Activated CD4-positive, alpha-beta memory T cell treated with anti-CD3 and anti-CD28 coated beads for 36 hours (primary cell): Measurements from ENCODE around the gene EHD4. TPM values are rescaled to one million over a fixed set of nuclear protein-coding genes. Genes with fewer than 3 reads are reported as not detected.

ENCODE experiments used
- CTCF ChIA-PET: fragments of 350-600 bp; sonication (Branson Sonifier 250); formaldehyde crosslinking; loops from one replicate; lab custom pipeline; 2021; ENCODE audit warnings: antibody characterized with exemption, inconsistent platforms; lab: Charles Lee
- POLR2A ChIA-PET: fragments of 350-600 bp; sonication (Branson Sonifier 250); formaldehyde crosslinking; loops from one replicate; lab custom pipeline; 2021; ENCODE audit warnings: antibody characterized with exemption; lab: Charles Lee
- DNase-seq: peaks from one replicate; pipeline ENCODE4 v3.0.0-alpha.2; 2020
- H3K27ac Mint-ChIP-seq: one replicate; pipeline ENCODE4 v1.8.0; 2021; ENCODE audit warnings: mixed read lengths
- H3K27me3 Mint-ChIP-seq: one replicate; pipeline ENCODE4 v1.8.0; 2021; ENCODE audit warnings: mixed read lengths
- H3K36me3 Mint-ChIP-seq: one replicate; pipeline ENCODE4 v1.8.0; 2021; ENCODE audit warnings: mixed read lengths
- H3K4me1 Mint-ChIP-seq: one replicate; pipeline ENCODE4 v1.8.0; 2021; ENCODE audit warnings: low read depth, mixed read lengths
- H3K4me3 Mint-ChIP-seq: one replicate; pipeline ENCODE4 v1.8.0; 2021; ENCODE audit warnings: mild to moderate bottlenecking, mixed read lengths
- H3K9me3 Mint-ChIP-seq: one replicate; pipeline ENCODE4 v1.8.0; 2021; ENCODE audit warnings: mixed read lengths
- intact Hi-C: fragments of 100-400 bp; cut with micrococcal nuclease; formaldehyde crosslinking; loops from one replicate; pipeline ENCODE4 v1.15.1; 2023
- total RNA-seq, 2 experiments: library from RNA; stranded (reverse); gene quantifications; one replicate each; pipeline ENCODE4 v1.2.3, GENCODE V29; 2021

EHD4 gene
- total RNA-seq, 2 experiments from 2014 or later, result 43.6 to 45.0 TPM

DNA sequence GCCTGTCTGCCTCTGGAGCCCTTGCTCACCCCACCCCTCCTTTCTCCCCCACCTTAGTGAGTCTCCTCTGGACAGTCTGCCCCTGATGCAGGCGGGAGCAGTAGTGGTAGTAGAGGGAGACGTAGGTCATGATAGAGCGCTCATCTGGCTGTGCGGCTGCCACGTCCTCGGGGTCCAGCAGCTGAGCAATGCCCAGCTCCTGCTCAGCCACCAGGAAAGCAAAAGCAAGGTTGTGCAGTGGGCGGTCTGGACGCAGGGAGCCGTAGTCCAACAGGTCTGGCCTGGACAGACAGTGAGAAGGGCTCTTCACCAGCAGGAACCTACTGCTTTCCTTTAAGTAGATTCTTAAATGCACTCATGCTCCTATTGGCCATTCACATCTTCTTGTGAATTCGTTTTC, 85.2 kb downstream of the EHD4 start:
- Mint-ChIP-seq H3K9me3 (no peaks in the 10 kb centered on the region), H3K4me3 (no peak overlapping the region), H3K27me3 (no peaks in the 10 kb centered on the region), H3K4me1 (peaks cover 16% of the 10 kb centered on the region), H3K27ac (no peak overlapping the region), H3K36me3 (peaks cover 1% of the 10 kb centered on the region)
- ChIA-PET POLR2A (no interaction called here), CTCF (no interaction called here)
- no peak for DNase-seq
- intact Hi-C loops, result no loop called here

DNA sequence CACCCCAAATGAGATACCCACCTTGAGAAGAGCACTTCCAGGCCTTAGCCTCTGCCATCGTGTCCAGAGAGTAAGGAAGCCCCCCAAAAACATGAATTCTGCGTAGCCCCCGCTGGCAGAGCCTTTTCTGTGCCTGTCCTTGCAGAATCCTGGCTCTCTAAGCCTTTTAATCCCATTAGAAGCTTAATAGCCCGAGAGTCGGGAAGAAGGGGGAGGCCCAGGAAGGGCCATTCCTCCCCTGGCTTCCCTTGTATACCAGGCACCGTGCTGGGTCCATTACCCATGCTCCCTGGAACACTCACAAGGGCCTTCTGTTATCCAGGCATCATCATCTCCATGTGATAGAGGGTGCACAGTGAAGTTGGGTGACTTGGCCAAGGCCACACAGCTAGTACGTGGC, 85.6 kb downstream of the EHD4 start:
- no peak overlapping the region for H3K4me3 Mint-ChIP-seq
- H3K9me3 Mint-ChIP-seq, result no peaks in the 10 kb centered on the region
- H3K27ac Mint-ChIP-seq, result no peak overlapping the region
- intact Hi-C loops, result no loop called here
- H3K27me3 Mint-ChIP-seq, result no peaks in the 10 kb centered on the region
- ChIA-PET CTCF (no interaction called here), POLR2A (no interaction called here)
- H3K4me1 Mint-ChIP-seq, result peaks cover 16% of the 10 kb centered on the region
- peaks cover 1% of the 10 kb centered on the region for H3K36me3 Mint-ChIP-seq
- no peak for DNase-seq

DNA sequence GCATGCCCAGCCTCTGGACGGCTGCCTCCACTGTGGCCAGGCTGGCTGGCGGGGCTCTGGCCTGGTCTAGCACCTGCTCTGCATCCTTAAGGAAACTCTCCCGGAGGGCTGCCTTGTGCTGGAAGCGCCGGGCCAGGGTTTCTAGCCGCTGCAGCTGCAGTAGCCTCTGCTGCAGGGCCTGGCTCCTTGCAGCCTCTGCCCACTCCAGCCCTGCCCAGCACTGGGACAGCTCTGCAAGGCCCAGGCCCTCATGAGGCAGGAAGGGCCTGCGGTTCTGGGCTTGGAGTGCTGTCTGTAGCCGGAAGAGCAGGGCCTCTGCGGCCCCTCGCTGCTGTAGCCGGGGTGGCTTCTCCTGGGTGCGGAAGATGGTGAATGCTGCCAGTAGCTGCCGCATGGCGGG, 86.5 kb downstream of the EHD4 start:
- peaks cover 1% of the 10 kb centered on the region for H3K36me3 Mint-ChIP-seq
- POLR2A ChIA-PET, result no interaction called here
- DNase-seq, result no peak
- H3K4me3 Mint-ChIP-seq, result no peak overlapping the region
- peaks cover 7% of the 10 kb centered on the region for H3K27me3 Mint-ChIP-seq
- no peaks in the 10 kb centered on the region for H3K9me3 Mint-ChIP-seq
- CTCF ChIA-PET, result interaction anchor here (1.1 kb wide), 1 partner anchor 19 kb away, joined by 4 read pairs; no protein-coding TSS in a partner anchor
- no peak overlapping the region for H3K27ac Mint-ChIP-seq
- peaks cover 20% of the 10 kb centered on the region for H3K4me1 Mint-ChIP-seq
- intact Hi-C loops, result no loop called here

DNA sequence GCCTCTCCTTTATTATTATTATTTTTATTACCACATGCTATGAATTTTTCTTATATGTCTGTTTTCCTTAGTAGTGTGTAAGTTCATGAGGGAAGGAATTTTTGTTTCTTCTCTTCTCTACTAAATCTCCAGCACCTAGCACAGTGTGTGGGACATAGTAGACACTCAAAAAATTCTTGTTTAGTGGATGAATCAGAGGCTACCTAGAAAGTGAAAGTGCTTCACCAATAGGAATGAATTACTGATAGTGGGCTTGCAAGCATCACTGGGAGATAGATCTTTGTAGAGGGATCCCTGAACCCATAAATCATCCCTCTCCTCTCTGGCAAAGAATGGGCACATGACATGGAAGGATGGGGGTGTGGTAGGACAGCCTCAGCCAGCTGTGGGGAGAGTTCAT, 87.0 kb downstream of the EHD4 start:
- Mint-ChIP-seq H3K36me3 (peaks cover 1% of the 10 kb centered on the region), H3K9me3 (no peaks in the 10 kb centered on the region), H3K4me3 (no peak overlapping the region), H3K4me1 (peaks cover 20% of the 10 kb centered on the region), H3K27ac (no peak overlapping the region), H3K27me3 (peaks cover 7% of the 10 kb centered on the region)
- ChIA-PET CTCF (interaction anchor here (1.1 kb wide), 1 partner anchor 20 kb away, joined by 4 read pairs; no protein-coding TSS in a partner anchor), POLR2A (no interaction called here)
- intact Hi-C loops, result no loop called here
- DNase-seq, result no peak

DNA sequence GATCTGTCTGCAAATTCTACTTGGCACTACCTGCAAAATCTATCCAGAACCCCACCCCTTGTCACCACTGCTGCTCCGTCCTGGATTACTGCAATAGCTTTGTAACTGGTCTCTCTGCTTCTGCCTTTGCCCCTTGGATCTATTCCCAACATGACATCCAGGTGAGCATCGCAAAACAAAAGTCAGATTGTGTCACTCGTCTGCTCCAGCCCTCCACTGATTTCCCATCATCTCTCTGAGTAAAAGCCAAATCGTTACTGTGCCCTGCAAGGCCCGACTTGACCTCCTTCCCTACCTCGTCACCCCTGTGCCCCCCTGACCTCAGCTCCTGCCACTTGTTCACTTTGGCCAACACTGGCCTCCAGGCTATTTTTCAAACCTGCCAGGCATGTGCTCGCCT, 87.9 kb downstream of the EHD4 start:
- intact Hi-C loops, result no loop called here
- peaks cover 1% of the 10 kb centered on the region for H3K36me3 Mint-ChIP-seq
- H3K4me3 Mint-ChIP-seq, result no peak overlapping the region
- H3K27me3 Mint-ChIP-seq, result peaks cover 7% of the 10 kb centered on the region
- DNase-seq, result no peak
- no peaks in the 10 kb centered on the region for H3K9me3 Mint-ChIP-seq
- ChIA-PET CTCF (no interaction called here), POLR2A (no interaction called here)
- no peak overlapping the region for H3K27ac Mint-ChIP-seq
- peaks cover 20% of the 10 kb centered on the region for H3K4me1 Mint-ChIP-seq

DNA sequence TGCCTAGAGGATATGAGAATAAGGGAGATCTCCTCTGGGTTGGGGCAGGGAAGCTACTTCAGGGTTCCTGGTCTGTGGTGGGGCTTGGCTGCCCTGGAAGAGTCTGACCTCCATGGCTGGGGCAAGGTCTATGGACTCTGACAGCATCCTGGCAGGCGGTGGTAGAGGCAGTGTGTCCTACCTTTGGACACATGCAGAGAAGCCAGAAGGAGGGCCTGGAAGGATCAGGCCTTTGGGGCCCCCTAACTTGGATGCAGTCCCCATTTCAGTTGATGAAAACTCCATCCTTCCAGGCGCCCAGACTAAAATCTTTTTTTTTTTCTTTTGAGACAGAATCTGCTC, 88.9 kb downstream of the EHD4 start:
- DNase-seq, result no peak
- Mint-ChIP-seq H3K27me3 (peaks cover 7% of the 10 kb centered on the region), H3K36me3 (peaks cover 1% of the 10 kb centered on the region), H3K4me3 (no peak overlapping the region), H3K27ac (no peak overlapping the region), H3K4me1 (peaks cover 15% of the 10 kb centered on the region), H3K9me3 (no peaks in the 10 kb centered on the region)
- POLR2A ChIA-PET, result no interaction called here
- intact Hi-C loops, result no loop called here
- CTCF ChIA-PET, result no interaction called here

DNA sequence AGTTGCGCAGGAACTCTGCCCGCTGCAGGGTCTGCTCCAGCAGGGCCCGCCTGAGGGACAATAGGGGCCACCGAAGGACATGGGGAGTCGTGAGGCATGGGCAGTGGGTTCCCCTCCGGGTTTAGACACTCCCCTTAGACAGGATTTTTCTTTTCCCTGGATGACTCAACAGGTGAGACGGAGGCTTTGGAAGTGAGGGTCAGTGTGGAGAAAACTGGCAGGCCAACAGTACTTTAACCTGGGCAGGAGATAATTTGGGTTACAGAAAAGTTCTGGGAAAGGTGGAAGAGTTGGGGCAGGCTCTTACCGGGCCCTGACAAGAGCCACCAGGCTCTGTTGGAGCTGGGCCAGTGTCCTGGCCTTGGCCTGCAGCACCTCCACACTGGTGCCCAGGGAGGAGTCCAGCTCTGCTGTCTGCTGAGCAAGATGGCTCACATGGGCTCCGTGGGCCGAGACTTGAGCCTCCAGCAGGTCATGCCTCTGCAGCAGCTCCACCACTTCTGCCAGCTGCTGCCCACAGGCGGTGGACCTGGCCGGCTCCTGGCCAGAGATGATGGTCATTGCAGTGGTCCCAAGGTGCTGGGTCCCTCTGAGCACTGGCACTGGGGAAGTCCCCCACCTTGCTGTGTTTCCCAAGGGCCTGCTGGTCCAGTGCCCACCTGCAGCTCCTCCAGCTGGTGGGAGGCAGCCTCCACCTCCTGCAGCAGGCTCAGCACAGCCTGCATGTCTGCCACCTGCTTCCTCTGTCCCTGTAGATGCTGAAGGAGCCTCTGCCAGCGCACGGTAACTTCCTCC, 89.5 kb downstream of the EHD4 start:
- ChIA-PET POLR2A (interaction anchor here (1.2 kb wide), 1 partner anchor 12 kb away, joined by 3 read pairs; no protein-coding TSS in a partner anchor), CTCF (interaction anchor here (1.0 kb wide), 1 partner anchor 22 kb away, joined by 3 read pairs; no protein-coding TSS in a partner anchor)

DNA sequence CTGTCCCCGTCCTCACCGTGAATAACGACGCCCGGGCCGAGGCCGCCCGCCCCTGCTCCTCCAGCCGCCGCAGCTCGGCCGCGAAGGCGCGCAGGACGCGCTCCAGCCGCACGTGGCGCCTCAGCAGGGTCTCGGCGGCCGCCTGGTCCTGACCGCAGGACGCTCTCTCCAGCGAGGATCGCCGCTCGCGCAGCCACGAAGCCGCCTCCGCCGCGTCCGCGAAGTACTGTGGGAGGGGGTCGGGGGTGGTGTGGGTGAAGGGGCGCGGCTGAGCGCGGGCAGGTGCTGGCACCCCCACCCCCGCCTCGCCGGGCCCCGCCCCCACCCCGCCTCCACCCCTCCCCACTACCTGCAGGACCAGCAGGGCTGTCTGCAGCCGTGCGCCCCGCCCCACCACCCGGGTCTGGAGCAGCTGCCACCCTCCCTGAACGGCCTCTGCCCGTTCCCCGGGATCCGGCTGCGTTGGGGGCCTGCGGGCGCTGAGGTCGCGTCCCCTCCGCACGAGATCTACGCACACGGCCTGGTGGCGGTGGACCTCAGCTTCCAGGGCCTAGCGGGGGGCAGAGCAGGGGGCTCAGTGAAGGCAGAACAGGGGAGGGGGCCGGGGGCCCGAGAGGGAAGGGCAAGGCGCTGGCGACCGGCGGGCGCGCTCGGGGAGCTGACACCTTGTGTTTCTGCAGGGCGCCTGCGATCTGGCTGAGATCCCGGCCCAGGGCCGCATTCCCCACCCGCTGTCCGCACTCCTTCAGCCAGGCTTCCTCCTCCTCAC, 90.3 kb downstream of the EHD4 start:
- Mint-ChIP-seq H3K9me3 (no peaks in the 10 kb centered on the region), H3K36me3 (peaks cover 1% of the 10 kb centered on the region), H3K27ac (no peak overlapping the region), H3K4me1 (peaks cover 7% of the 10 kb centered on the region), H3K27me3 (peaks cover 7% of the 10 kb centered on the region), H3K4me3 (no peak overlapping the region)
- intact Hi-C loops, result no loop called here
- DNase-seq, result no peak
- POLR2A ChIA-PET, result interaction anchor here (1.2 kb wide), 1 partner anchor 12 kb away, joined by 3 read pairs; no protein-coding TSS in a partner anchor
- CTCF ChIA-PET, result interaction anchor here (1.0 to 1.9 kb wide), 2 partner anchors 22 to 23 kb away, joined by 3 to 8 read pairs; no protein-coding TSS in a partner anchor

More for the DNA sequence above, 89.5 kb downstream of the EHD4 start:
- Mint-ChIP-seq H3K27ac (no peak overlapping the region), H3K27me3 (peaks cover 7% of the 10 kb centered on the region), H3K36me3 (peaks cover 1% of the 10 kb centered on the region), H3K4me3 (no peak overlapping the region), H3K4me1 (peaks cover 12% of the 10 kb centered on the region), H3K9me3 (no peaks in the 10 kb centered on the region)
- DNase-seq, result no peak
- intact Hi-C loops, result no loop called here

DNA sequence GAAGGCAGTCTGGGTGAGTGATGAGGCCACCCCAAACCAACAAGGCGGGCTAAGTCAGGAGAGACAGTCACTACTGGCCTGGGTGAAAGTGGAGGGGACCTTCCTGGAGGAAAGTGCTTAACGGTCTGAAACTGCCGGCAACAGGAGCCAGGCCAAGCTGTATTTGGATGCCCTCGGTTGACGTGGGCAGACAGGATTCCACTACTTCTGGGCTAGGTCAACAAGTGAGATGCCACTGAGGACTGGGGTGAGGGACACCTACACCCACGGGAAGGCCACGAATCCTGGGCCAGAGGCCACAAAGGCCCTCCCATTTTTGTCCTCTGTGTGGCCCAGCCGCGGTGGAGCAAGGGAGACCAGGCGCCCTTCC, 90.8 kb downstream of the EHD4 start:
- no peak overlapping the region for H3K27ac Mint-ChIP-seq
- peaks cover 1% of the 10 kb centered on the region for H3K36me3 Mint-ChIP-seq
- CTCF ChIA-PET, result interaction anchor here (0.6 to 1.9 kb wide), 2 partner anchors 23 to 822 kb away, joined by 4 to 8 read pairs; no protein-coding TSS in a partner anchor
- H3K27me3 Mint-ChIP-seq, result peaks cover 7% of the 10 kb centered on the region
- DNase-seq, result no peak
- H3K4me1 Mint-ChIP-seq, result peaks cover 7% of the 10 kb centered on the region
- H3K9me3 Mint-ChIP-seq, result no peaks in the 10 kb centered on the region
- POLR2A ChIA-PET, result interaction anchor here (1.2 kb wide), 1 partner anchor 11 kb away, joined by 3 read pairs; no protein-coding TSS in a partner anchor
- no peak overlapping the region for H3K4me3 Mint-ChIP-seq
- intact Hi-C loops, result no loop called here

DNA sequence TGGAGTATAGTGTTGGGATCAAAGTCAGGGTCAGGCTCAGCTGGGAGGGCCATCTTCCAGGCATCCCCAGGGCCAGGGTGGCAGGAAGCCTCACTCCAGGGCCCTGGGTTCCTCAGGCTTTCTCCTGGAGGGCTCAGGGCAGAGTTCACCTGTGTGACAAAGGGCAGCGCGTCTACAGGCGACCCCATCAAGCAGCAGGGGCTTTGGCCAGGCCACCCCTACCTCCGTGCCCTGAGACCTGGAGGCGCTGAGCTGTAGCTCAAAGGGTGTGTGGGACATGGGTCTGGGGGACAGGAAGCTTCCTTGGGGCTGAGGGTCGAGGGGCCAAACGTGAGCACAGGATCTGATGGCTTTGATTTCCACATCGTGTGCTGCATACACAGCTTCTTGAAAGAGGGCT, 91.3 kb downstream of the EHD4 start:
- H3K4me3 Mint-ChIP-seq, result no peak overlapping the region

DNA sequence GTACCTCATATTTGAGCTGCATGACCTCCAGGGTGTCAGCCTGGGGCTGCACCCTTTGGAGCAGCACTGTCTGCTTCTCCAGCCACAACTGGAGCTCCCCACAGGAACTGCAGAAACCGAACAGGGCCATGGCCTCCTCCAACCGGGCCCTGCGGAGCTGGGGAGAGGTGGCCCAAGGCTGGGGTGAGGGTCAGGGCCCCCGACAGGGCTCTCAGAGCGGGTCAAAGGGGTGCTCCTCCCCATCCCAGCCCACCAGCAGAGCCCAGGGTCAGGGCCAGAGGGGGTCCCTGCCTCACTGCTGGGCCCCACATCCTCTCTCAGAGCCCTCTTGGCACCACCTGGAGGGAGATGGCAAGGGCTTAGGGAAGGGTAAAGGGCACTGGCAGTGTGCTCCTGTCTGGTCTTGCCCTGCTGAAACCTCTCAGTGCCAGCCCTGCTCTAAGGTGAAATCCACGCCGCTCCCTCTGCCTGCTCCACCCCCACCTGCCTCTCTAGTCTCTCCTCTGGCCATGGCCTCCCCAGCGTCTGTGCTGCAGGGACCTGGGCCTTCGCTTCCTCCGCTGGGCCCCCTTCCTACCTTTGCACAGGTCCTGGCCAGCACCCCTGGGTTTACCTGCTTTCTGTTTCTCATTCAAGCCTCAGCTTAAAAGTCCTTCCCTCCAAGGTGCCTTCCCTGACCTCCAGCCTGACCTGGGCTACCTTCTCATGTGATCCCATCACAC, 92.0 kb downstream of the EHD4 start:
- H3K4me1 Mint-ChIP-seq, result peaks cover 5% of the 10 kb centered on the region
- no peak overlapping the region for H3K27ac Mint-ChIP-seq
- peaks cover 1% of the 10 kb centered on the region for H3K36me3 Mint-ChIP-seq
- H3K4me3 Mint-ChIP-seq, result no peak overlapping the region
- ChIA-PET POLR2A (no interaction called here), CTCF (interaction anchor here (1.9 kb wide), 1 partner anchor 24 kb away, joined by 8 read pairs; no protein-coding TSS in a partner anchor)
- no peak for DNase-seq
- peaks cover 7% of the 10 kb centered on the region for H3K27me3 Mint-ChIP-seq
- intact Hi-C loops, result no loop called here
- H3K9me3 Mint-ChIP-seq, result no peaks in the 10 kb centered on the region

More for the DNA sequence above, 91.3 kb downstream of the EHD4 start:
- Mint-ChIP-seq H3K4me1 (peaks cover 7% of the 10 kb centered on the region), H3K27me3 (peaks cover 7% of the 10 kb centered on the region), H3K36me3 (peaks cover 1% of the 10 kb centered on the region), H3K27ac (no peak overlapping the region), H3K9me3 (no peaks in the 10 kb centered on the region)
- ChIA-PET CTCF (interaction anchor here (0.6 to 1.9 kb wide), 2 partner anchors 23 to 822 kb away, joined by 4 to 8 read pairs; no protein-coding TSS in a partner anchor), POLR2A (no interaction called here)
- no peak for DNase-seq
- intact Hi-C loops, result no loop called here
